Measurements from ENCODE around the gene DPYSL5.

DPYSL5 gene

GRCh38 chr2:26933431-26934334 is 85.8 kb downstream of the DPYSL5 start:
- DNase-seq, result no peak

- no peak for DNase-seq
These were observed 86.4 kb downstream of the DPYSL5 start for GRCh38 chr2:26934335-26934724.

GRCh38 chr2:26934985-26935384 is 87.1 kb downstream of the DPYSL5 start:
- no peak for DNase-seq

- no peak for DNase-seq
These were observed 88.9 kb downstream of the DPYSL5 start for GRCh38 chr2:26936855-26937254.

GRCh38 chr2:26938399-26939118 is 90.6 kb downstream of the DPYSL5 start:
- no peak for DNase-seq

GRCh38 chr2:26940001-26940400 is 92.1 kb downstream of the DPYSL5 start:
- DNase-seq, result no peak

- DNase-seq, result no peak
These were observed 93.6 kb downstream of the DPYSL5 start for GRCh38 chr2:26941486-26941885.

GRCh38 chr2:26942543-26943295 is 94.8 kb downstream of the DPYSL5 start:
- DNase-seq, result peak; percentile 58

GRCh38 chr2:26945991-26946750 is 98.2 kb downstream of the DPYSL5 start:
- no peak for DNase-seq

GRCh38 chr2:26946841-26947784 is 99.2 kb downstream of the DPYSL5 start:
- no peak for DNase-seq

GRCh38 chr2:26948800-26949199 is 100.9 kb downstream of the DPYSL5 start:
- no peak for DNase-seq

- DNase-seq, result no peak
These were observed 102.3 kb downstream of the DPYSL5 start for GRCh38 chr2:26950246-26950645.

GRCh38 chr2:26951236-26951635 is 103.3 kb downstream of the DPYSL5 start:
- no peak for DNase-seq

GRCh38 chr2:26952374-26952773 is 104.4 kb downstream of the DPYSL5 start:
- DNase-seq, result no peak

- DNase-seq, result no peak
These were observed 106.2 kb downstream of the DPYSL5 start for GRCh38 chr2:26954135-26954534.

GRCh38 chr2:26957041-26957440 is 109.1 kb downstream of the DPYSL5 start:
- no peak for DNase-seq

- DNase-seq, result no peak
These were observed 109.6 kb downstream of the DPYSL5 start for GRCh38 chr2:26957534-26957933.

GRCh38 chr2:26959331-26959730 is 111.4 kb downstream of the DPYSL5 start:
- DNase-seq, result no peak

- no peak for DNase-seq
These were observed 116.7 kb downstream of the DPYSL5 start for GRCh38 chr2:26964446-26965130.

- no peak for DNase-seq
These were observed 120.1 kb downstream of the DPYSL5 start for GRCh38 chr2:26968001-26968400.
